Measurements from ENCODE around the gene C2CD5. TPM values are rescaled to one million over a fixed set of nuclear protein-coding genes. Genes with fewer than 3 reads are reported as not detected.
A peak's percentile ranks its signal among the peaks of the same experiment; 100 is the strongest.
"Not testable (repeated sequence)": the region's sequence is repeated elsewhere in the genome, so short reads cannot be mapped to it uniquely, and the experiment has no call there.

Gene C2CD5
- total RNA-seq, 1 donor from 2014 or later = 54.2 TPM

DNA sequence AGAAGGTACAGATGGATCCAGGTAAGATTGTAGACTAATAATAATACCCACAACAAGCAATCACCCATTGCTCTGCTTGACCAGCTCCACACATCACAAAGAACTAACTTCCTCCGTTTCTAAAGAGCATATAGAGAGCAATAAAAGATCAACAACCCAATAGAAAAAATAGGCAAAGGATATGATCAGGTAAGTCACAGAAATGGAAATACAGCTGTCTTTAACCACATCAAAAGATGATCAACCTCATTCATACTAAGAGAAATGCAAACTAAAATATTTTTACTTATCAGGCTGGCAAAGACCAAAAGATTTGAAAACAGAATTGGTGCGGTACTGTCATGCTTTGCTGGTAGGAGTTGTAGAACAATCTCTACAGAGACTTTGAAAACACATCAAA is 8.9 kb downstream of the C2CD5 start:
- DNase-seq (ENCODE audit: low spot score) = no peak

DNA sequence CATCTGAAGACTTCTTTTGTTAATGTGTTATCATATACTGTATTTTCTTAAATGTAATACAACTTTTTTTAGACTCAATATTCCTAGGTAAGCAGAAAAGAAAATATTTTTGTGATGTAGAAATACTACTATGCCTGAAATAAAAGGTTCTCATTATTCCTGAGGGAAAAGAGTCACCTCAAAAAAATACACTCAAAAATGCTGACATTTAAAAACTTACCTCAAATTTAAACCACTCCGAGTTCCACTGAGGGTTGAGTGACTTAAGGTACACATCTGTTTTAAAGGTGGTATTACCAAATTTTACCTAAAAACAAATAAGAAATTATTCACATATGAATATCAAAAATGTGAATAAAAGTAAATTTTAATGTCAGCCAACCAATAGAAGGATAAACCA is 9.3 kb downstream of the C2CD5 start:
- no peak for DNase-seq (ENCODE audit: low spot score)

DNA sequence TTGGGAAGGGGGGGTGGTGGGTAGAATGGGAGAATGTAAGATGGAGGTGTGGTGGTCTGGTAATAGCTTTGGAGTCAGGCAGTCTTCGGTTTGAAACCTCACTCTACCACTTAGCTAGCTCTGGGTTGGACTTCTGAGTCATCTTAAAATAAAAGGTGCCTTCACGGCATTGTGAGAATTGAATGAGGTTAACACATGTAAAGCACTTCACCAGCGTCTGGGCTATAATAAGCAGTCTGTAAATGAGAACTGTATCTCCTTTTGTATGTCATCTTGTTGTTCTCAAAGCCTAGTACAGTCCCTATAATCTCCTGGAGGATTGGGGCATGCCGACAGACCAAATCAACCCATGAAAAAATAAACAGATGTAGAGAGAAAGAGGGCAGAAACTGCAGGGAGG is 11.2 kb downstream of the C2CD5 start:
- no peak for DNase-seq (ENCODE audit: low spot score)

DNA sequence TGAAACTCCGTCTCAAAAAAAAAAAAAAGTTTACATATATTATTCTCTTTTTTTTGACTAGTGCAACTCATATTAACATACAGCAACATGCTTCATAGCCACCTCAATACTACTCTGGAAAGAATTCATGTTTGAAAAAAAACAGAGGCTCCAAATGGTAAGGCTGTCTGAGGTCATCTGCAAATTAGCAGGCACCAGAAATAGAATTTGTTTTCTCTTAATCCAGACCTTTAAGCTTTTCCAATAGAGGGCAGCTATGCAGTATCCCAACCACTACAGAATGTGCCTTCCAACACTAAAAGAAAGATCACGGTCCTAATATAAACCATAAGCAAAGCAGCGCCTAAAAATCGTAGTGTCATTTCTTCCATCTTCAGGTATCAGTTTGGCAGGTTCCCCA is 12.0 kb downstream of the C2CD5 start:
- no peak for DNase-seq (ENCODE audit: low spot score)

DNA sequence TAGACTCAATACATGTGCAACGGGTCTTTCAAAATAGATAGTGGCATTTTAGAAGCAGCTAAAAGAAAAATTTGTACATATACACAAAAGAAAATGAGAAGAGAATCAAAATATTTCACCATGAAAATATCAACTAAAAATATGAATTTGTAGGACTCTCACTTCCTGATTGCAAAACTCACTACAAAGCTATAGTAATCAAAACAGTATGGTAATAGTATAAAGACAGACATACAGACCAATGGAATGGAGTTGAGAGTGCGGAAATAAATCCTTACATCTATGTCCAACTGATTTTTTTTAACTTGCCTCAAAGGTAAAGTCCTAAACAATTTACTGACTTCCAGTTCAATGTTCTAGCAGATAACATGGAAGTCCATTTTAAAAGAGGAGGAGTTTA is 13.1 kb downstream of the C2CD5 start:
- no peak for DNase-seq (ENCODE audit: low spot score)

DNA sequence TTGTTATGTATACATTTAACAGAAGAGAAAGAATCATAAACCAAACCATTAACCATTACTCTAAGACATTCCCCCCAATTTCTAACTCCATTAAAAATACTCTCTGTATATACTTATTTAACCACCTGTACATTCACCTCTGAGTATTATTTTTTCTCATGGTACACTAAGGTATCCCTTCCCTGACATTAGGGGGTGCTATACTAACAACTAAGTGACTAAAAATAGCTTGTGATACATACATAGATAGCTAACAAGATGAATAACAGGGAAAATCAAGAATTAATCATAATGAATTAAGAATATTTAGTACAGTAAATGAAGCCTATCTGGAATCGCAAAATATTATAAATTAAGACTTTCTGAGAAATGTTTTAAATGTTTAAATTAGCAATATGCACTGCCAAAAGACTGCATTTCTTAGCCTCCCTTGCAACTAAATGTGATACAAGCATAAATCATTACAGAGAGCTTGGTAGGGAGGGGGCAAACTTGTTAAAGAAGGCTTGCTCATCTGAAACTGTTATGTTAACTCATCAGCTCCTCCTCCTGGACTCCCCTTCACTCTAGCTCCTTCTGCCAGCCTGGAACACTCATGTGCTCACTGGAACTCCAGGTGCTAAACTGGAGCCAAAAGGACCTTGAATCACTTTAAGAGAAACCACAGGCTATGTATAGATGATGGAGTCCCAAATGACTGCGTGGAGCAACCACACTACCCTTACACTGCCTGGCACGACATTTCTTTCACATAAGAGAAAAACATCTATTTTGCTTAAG is 14.9 kb downstream of the C2CD5 start:
- DNase-seq (ENCODE audit: low spot score) = no peak

DNA sequence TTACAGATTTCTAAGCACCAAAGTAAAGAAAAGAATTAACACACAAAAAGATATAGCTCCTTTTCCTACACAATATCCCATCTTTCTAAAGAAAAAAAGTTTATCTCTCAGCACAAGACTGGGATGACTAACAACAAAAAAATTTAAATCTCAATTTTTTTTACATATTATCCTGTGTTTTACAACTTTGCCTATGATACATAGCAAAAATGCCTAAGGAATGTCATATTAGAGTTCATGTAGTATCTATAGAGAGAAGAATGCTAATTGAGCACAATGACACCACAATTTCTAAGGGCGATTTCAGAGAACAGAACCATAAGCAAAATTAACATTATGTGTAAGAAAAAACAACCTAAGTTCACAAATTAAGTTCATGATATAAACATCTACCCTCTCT is 16.3 kb downstream of the C2CD5 start:
- no peak for DNase-seq (ENCODE audit: low spot score)

DNA sequence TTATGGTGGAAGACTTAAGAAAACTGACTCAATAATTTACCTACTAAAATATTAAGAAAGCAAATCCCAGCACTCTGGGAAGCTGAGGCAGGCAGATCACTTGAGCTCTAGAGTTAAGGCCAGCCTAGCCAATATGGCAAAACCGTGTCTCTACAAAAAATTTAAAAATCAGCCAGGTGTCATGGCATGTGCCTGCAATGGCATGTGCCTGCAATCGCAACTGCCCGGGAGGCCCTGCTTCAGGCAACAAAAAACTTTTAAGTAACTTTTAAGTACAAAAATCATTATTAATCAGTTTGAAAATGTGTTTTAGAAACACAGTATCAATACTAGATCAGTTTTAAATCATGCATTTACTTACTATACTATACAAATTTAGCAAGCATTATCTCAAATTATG is 17.5 kb downstream of the C2CD5 start:
- no peak for DNase-seq (ENCODE audit: low spot score)

DNA sequence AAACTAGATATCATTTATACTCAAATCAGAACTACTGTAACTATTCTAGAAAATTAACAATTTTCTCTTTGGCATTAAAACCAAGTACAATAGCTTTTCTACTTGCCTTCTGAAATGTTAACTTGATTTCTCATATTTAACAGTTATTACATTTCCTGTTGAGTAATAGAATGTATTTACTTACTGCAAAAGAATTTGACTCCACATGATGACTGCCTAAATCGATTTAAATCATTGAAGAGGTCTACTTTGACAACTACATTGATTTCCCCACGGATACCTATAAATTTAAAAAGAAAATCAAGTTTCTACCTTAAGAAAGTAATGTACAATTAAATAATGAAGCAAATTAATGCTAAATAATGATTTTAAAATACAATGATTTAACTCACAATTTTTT is 18.9 kb downstream of the C2CD5 start:
- DNase-seq (ENCODE audit: low spot score) = no peak

DNA sequence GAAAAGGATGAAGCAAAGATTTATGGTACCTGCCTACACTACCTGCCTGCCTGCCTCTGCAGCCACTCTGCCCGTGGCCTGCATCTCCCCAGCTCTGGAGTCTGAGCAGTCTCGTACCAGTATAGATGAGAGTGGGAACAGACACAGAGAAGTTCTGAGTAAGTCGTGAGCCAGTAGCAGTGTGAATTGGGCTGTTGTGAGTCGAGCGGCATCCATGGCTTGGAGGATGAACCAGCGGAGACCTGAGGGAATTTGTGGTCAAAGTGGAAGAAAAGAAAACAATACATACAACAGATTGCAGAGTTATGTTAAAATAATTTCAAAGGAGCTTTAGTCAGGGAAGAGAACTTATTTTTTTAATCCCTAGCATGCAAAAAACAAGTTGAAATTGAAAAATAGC is 25.3 kb downstream of the C2CD5 start:
- no peak for DNase-seq (ENCODE audit: low spot score)

DNA sequence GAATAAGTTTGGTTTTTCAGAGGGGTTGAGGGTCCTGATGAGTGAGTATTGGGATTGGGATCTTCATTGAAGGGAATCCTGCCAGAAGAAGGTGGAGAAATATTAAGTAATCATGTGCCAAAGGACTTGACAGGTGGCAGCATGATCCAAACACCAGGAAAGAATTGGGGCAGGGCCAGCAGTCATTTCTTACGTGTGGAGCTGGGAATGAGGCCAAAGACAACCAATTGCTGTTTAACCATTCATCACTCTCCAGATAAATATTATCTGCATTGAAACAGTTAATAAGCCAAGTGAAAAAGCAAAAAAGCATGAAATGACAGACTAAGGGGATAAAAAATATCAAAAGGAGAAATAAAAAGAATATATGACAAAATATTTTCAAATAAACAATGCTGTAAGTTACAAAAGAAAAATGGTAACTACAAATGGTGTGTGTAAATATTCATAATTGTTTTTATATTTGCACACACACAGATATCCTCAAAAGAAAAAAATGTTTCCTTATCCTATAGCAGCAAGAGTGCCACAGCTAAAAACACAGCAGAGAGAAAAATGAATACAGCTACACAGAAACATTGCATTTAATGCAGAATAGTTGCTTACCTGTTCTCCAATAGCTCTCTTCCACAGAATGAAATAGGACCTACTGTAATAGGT is 26.2 kb downstream of the C2CD5 start:
- peak; percentile 61 for DNase-seq (ENCODE audit: low spot score)

DNA sequence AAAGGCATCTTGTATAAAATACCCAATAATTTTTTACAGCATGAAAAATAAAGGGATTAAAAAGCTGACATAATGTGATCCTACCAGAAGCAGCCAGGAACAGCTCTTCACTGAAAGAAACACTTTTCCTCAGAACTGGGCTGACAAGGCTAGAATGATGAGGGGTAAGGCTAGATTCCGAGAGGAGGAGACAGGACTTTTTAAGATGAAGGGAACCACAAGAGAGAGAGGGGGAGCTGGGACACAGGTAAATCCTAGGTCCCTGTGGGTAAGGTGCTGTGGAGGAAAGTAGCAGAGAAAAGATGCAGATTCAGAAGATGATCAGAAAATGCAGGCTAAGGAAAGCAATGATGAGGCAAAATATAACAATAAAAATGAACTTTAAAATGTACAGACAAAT is 29.5 kb downstream of the C2CD5 start:
- no peak for DNase-seq (ENCODE audit: low spot score)

DNA sequence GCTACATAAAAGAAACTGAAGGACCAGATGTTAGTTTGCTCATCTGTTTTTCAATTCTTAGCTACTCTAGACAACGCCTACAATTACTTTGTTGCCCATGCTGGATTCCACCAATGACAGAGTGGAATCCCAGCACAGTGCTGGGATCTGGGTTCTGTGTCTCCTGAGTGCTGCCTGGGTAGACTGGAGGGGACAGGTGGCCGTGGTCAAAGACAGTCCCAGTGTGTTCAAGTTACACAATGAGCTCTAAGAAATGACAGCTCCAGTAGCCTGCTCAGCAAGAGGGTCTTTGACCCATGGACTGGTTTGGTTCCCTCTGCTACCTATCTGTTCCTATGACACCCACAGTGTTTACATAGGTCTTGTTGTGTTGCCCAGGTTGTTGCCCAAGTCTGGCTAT is 38.5 kb downstream of the C2CD5 start:
- no peak for DNase-seq (ENCODE audit: low spot score)

DNA sequence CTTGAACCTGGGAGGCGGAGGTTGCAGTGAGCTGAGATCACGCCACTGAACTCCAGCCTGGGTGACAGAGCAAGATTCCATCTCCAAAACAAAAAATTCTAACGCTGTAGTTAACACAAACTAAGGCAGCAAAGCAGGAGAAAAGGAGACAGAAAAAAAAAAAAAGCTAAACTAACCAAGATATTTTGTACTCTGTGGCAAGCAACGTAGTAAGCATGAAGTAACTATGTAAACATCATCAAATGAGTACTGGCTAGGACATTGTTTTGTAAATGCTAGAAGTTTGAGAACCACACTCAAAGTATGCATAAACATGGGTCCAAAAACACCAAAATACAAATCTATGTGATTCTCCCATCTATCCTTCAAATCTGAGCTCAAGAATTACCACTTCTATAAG is 44.2 kb downstream of the C2CD5 start:
- no peak for DNase-seq (ENCODE audit: low spot score)

DNA sequence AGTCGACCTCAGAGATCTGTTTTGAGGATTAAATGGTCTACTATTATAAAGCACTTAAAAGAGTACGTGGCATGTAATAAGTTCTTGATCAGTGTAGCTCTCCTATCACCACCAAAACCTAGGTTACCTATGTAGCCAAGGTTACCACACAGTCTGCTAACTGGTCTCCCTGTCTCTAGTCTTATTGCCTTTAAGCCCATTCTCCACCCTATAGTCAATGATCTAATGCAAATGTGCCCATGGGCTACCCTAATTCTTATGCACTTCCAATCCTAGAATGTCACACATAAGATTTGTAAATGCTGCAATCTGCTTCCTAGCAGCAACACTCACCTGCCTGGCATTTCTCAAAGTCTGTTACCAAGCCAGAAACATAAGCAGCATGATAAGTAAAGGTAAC is 44.9 kb downstream of the C2CD5 start:
- no peak for DNase-seq (ENCODE audit: low spot score)

DNA sequence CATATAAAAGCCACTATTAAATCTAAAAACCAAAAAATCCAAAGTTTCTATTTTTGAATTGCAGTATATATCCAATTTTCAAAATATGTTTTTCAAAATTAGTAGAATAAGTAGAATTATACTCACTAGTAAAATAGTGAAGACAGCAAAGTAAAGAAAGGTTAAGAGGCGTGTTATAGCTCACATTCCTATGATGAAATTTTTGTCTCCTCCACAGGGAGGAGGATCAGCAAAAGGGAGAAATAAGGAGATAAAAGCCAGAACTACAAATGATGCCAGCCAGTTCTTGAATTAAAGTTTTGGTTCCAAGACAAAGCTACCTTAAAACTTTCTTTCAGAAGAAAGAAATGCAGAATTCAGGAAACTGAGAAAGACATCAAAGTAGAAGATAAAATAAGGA is 50.0 kb downstream of the C2CD5 start:
- DNase-seq (ENCODE audit: low spot score) = no peak

DNA sequence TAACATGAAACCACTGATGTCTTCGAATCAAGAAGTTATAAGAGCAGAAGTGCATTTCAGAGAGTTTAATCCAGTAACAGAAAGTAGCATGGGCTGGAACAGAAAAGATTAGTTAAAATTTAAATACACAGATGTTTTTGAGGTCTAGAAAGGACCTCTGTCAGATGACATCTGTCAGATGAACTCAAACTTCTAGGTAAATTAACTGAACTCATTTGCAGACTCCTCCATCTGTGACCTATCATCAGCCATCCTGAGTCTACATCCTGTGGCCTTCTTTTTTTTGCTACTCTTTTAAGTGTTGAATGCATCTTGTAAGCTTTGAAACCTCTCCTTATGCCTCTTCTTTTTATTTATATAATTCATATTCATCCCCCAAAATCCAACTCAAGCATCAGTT is 53.3 kb downstream of the C2CD5 start:
- no peak for DNase-seq (ENCODE audit: low spot score)

DNA sequence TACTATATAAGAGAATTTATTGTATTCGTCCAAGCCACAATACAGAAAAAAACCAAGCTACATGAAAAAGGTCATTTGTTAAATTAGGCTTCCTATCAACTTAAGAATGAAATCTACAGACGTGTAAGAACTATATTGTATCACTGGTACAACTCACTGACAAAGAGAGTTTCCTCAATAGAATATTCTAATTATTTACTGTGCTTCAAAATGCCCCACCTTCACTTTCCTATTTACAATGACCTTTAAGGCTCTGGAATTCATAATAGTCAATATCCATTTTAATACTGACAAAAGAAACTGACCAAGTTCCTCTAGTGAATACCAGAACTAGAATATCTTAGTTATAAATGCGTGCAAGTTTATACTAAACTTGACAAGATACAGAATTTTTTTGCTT is 55.9 kb downstream of the C2CD5 start:
- DNase-seq (ENCODE audit: low spot score) = no peak

DNA sequence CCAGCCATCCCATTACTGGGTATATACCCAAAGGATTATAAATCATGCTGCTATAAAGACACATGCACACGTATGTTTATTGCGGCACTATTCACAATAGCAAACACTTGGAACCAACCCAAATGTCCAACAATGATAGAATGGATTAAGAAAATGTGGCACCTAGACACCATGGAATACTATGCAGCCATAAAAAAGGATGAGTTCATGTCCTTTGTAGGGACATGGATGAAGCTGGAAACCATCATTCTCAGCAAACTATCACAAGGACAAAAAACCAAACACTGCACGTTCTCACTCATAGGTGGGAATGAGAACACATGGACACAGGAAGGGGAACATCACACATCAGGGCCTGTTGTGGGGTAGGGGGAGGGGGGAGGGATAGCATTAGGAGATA is 56.7 kb downstream of the C2CD5 start:
- not testable (repeated sequence) for DNase-seq (ENCODE audit: low spot score)

DNA sequence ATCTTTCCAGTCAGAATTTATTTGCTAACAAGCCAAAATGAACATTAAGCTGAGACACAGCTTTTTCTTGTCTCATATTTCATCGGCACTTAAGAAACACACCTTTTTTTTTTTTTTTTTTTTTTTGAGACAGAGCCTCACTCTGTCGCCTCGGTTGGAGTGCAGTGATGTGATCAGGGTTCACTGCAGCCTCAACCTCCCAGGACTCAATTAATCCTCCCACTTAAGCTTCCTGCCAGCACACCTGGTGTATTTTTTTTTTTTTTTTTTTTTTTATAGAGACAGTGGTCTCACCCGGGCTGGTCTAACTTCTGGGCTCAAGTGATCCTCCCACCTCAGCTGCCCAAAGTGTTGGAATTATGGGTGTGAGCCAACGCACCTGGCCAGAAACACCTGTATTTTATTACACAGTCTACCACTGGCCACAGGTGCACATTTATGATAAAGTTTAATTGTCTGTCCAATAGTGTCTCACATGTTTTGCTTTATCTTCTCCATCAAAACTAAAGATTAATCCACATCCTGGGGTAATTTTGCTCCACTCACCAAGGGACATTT is 62.7 kb downstream of the C2CD5 start:
- DNase-seq (ENCODE audit: low spot score) = no peak

DNA sequence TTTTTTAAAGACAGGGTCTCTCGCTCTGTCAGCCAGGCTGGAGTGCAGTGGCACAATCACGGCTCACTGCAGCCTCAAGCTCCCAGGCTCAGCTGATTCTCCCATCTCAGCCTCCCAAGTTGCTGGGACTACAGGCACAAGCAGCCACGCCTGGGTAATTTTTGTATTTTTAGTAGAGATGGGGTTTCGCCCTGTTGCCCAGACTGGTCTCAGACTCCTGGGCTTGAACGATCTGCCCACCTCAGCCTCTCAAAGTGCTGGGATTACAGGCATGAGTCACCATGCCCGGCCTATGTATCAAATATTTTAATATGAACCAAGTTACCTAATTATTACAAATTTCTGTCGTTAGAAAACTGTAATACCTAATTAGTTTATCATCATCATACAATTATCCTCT is 63.5 kb downstream of the C2CD5 start:
- not testable (repeated sequence) for DNase-seq (ENCODE audit: low spot score)

DNA sequence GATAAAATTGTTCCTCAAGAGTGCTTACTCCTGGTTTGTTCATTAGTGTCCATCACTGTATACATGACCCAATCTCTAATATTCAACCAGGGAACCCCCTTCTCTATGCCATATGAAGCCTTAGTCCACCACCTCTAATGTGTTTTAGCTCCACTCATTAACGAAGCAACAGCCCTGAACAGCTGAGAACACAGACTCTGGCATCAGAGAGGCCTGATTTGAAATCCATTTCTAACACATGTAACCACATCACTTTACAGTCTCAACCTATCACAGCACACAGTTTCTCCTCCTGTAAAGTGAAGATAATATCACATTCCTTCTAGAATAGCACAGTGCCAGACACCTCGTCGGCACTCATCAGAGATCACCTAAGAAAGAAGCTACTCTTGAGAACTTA is 64.3 kb downstream of the C2CD5 start:
- no peak for DNase-seq (ENCODE audit: low spot score)

DNA sequence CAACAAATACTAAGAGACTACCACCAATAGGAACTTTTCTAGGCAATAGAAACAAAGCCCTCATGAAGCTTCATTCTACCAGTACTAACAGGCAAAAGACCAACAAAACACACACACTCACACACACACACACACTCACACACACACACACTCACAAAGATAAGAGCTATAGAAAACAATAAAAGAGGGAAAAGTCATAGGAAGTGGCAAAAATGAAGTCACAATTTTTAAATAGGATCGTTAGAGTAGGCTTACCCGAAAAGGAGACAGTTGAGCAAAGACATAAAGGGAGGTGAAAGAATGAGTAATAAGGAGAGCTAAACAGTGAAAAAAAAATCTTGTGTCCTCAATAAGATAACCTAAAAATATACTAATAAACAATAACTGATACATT is 66.5 kb downstream of the C2CD5 start:
- DNase-seq (ENCODE audit: low spot score) = no peak

Data from mucosa of gallbladder (tissue), 1 donor.